HG02571 (cell line): ENCODE results near the gene DDX41.
A peak's percentile ranks its signal among the peaks of the same experiment; 100 is the strongest.
"Not testable (repeated sequence)": the region's sequence is repeated elsewhere in the genome, so short reads cannot be mapped to it uniquely, and the experiment has no call there.

ENCODE experiments used
- ATAC-seq: cut with Tn5 transposase; IDR thresholded peaks from one replicate; pipeline ENCODE4 v1.9.1; 2021; ENCODE audit warnings: mild to moderate bottlenecking, moderate library complexity; ENCODE audit not compliant: unreplicated experiment

Gene DDX41

DNA sequence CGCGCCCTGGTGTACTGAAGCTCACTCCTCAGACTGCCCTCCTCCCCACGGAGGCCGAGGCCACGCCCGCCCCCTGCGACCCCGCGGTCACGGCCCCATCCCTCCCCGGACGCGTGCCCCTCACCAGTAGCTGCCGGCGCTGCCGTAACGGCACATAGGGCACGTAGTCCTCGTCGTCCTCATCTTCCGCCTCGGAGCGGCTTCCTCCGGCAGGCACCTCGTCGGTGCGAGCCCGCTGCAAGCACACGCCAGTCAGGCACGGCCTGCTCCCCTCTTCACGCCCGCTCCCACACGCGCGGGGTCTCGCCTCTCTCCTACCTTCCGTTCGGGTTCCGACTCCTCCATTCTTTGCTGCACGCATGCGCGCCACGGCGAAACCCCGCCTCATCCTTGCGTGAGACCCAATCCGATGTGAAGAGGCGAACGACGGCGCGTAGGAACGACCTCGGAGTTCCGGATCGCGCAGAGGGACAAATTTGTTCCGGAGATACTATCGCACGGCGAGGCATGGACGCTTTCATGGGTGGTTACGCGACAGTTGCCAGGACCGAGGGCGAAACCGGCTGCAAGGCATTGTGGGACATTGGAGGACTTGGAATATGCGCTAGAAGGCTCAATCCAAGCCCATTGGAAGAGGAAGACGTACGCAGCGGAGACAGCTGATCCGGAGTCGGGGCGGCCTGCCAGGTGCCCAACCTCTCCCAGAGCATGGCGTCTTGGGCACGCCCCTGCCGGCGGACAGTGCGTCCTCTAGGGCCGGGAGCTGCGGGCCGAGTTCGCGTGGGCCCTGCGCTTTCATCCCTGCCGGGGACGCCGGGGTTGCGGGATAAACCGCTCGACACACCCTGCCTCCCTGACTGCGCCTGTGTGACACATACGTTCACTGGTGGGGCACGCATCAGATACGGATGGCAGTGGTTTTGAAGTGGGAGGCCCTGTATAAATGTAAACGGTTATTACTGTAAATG lies at the start of gene DDX41:
DDX41 (minus strand) TSS at position 361 of the 968 bp plus-strand sequence; CDS start at position 345, 16 bp downstream.
- ATAC-seq = peak; percentile 75

DNA sequence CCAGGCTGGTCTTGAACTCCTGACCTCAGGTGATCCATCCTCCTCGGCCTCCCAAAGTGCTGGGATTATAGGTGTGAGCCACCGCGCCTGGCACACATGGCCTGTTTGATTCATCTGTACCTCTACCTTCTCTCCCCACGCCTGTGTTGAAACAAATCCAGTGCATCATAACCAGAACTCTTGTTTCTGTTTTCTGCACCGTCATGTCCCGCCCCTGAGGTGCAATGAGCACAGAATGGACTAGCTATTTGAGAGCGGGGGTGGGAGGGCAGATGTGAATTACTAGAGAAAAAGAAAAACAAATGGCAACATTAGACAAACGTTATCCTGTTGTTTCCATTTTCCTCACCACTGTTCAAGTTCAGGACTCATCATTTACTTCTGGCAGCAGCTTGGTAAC lies 48.3 kb upstream of the DDX41 start:
- no peak for ATAC-seq

DNA sequence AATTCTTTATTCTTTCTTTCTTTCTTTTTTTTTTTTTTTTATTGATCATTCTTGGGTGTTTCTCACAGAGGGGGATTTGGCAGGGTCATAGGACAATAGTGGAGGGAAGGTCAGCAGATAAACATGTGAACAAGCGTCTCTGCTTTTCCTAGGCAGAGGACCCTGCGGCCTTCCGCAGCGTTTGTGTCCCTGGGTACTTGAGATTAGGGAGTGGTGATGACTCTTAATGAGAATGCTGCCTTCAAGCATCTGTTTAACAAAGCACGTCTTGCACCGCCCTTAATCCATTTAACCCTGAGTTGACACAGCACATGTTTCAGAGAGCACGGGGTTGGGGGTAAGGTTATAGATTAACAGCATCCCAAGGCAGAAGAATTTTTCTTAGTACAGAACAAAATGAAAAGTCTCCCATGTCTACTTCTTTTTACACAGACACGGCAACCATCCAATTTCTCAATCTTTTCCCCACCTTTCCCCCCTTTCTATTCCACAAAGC lies 42.7 kb upstream of the DDX41 start:
- not testable (repeated sequence) for ATAC-seq

DNA sequence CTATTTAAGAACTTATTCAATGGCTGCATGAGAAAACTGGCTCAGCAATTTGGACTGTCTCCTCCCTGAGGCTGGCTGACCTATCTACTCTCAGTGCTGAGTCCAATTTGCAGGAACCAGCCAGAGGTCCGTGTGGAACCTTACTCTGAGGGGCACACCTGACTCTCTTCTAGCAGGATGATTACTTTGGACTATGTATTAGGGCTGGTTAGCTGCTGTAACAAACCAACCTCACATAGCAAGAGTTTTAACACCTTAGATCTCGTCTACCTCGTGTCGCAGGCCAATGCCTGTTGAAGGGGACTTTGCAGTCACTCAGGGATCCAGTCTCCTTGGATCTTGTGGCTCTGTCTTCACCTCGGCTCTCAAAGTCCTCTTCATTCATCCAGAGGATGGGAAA lies 41.0 kb upstream of the DDX41 start:
- ATAC-seq = no peak

DNA sequence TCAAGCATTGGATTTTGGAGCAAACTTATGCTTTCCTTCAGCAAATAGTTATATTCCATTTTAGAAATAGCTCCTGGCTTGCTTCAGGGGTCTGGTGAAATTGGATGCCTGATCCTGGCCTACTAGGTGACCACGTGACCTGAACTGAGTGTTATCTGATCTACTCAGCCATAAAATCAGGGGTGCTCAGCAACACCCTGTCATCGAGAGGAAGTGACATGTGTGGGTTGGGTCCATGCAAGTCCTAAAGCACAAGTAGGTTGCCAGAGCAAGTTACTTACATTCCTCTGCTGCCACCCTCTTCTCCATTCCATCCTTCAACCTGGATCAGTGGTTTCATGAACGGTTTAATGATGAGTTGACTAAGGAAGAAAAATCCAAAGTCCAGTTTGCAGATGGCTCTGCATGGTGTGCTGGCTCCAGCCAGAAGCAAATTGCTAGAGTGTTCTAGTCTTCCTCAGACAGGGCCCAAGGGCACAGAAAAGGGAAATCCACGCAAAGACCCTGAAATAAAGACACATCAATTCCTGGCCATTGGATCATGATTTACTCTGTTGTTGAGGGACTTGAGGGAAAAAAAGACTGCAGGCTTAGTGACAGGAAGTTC lies 40.4 kb upstream of the DDX41 start:
- ATAC-seq = no peak

DNA sequence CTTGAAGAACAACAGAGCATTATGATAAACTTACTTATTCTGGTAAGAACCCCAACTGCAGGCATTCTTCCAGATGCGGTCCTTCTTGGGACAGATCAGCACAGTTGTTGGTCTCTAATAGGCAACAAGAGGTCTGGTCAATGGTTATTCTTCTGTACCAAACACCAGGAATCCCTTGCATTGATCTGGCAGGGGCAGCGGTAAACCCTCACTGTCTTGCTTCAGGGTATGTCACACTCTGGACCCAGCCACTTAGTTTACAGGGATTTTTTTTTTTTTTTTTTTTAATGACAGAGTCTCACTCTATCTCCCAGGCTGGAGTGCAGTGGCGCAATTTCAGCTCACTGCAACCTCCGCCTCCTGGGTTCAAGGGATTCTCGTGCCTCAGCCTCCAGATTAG lies 38.9 kb upstream of the DDX41 start:
- no peak for ATAC-seq

DNA sequence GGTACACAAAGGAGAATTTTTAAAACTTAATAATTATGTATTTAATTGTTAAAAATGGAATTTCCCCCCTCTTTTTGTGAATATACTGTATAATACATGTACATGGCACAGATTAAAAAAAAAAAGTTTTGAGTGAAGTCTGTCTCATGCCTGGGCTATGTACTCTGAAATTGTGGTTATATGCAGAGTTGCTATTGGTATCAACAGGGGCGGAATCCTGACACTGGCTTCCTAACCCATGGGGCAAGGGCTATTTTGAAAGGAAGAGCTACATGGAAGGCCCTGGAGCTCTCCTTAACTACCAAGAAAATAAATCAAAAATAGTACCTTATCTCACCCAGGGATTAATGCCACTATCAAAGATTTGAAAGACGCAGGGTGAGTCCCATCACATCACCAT lies 38.5 kb upstream of the DDX41 start:
- ATAC-seq = no peak

DNA sequence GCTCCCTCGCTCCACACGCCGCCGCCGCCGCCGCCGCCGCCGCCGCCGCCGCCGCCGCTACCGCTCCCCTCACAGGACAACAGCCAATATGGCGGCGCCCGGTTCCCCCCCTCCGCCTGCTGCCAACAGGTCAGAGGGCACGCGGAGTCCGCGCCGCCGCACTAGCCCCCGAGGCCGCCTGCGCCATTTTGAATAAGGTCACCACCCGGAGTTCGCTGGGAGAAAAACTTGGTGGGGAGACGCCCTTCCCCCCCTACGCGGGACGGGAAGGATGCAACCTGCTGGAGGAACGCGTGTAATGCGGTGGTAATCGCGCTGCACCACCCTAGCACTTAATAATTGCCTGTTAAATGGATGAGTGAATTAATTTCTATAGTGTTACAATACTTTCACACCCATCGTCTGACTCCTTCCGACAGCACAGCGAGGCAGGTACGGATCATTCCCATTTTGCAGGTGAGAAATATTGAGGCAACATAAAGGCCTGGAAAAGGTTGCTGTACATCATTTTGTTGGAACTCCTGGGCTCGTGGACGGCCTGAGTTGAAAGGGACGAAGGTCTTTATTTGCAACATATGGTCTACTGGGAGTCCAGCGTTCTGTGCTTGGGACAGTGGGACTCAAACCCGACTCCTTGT lies 37.8 kb upstream of the DDX41 start, which contains the start of gene FAM193B:
FAM193B (minus strand) TSS at position 90 of the 638 bp plus-strand sequence. CDS start 105 bp downstream, outside the sequence.
- peak; percentile 87 for ATAC-seq

DNA sequence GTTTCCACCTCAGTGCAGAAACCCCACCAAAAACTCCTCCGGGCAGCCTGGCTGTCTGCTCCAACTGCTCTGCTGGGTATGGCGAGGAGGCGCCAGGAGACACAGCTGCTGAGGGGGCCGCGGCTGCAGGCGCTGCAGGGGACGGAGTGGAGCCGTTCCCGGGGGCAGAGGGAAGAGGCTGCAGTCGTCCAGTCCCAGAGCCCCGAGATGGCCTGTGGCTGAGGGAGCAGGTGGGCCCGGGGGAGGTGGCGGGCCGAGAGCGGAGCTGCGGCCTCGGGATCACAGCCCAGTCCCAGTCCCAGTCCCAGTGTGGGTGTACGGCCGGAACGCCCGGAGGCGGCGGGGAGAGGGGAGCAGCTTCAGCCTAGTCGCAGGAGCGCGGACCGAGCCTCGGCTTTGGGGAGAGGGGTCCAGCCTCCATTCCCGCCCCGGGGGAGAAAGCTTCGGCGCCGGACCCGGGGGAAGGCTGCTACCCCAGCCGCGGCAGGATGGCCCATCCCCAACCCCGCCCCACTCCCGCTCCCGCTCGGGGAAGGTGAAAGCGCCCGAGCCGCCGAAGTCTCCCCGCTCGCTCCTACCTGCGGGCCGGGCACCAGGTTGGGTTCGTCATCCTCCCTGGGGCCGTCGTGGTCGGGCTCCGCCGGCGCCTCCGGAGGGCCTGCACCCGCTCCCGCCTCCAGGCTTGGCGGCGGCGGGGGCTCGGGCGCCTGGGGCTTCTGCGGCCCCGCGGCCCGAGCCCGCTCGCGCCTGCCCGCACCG lies 37.1 kb upstream of the DDX41 start:
- peak; percentile 30 for ATAC-seq

DNA sequence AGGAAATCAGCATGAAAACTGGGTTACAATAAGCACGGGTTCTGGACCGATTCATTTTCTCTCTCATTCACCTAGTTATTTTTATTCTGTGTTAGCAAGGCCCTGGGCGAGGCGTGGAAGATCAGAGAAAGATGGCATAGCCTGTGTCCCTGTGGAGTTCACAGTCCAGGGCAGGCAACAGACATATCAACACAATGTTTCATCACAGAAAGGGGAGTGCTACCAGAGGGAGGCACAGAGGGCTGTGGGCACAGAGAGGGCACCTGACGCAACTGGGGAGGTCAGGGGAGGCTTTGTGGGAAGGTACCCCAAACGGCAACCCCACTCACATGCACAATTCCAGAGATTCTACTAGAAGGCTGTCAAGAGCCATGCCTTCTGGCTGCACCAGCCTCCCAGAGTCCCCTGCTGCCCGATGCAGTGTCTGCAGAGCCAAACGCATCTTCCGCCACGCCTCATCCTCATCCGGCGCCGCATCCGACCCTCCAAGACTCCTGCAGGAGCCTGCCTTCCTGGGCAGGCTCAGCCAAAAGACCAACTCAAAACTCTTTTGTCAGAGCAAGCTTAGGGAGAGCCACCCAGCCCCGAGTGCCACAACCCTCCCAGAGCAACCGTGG lies 36.2 kb upstream of the DDX41 start:
- no peak for ATAC-seq

DNA sequence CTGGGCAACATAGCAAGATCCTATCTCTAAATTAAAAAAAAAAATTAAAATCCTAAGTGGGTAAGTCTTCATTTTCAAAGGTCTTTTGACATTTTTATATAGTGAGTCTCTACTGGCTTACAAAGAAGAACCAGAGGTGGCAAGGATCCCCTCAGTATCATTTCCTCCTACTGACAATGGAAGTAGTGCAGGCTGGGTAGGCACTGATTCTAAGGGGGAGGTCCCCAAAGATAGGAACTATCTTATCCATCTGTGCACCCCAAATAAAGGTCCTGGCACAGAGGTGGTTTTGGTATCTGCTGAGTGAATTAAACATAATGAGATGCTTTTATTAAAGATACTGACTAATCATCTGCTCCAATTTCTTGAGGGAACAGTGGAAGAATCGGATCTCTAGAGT lies 33.4 kb upstream of the DDX41 start:
- ATAC-seq = no peak

DNA sequence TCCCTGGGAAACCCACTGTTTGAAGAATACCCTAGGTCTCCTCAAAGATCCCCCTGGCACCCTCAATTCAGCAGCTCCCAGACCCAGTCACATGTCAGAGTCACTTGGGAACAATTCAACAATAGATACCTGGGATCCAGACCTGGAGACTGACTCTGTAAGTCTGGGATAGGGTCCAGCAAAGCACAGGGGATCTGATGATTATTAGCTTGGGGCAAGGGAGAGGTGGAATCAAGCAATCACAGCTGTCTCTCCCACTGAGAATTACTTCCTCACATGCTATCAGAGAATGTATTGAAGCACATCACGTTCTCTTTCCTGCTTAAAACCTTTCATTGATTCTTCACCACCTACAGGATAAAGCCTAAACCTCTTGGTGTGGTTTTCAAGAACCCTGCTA lies 31.7 kb upstream of the DDX41 start:
- ATAC-seq = no peak

DNA sequence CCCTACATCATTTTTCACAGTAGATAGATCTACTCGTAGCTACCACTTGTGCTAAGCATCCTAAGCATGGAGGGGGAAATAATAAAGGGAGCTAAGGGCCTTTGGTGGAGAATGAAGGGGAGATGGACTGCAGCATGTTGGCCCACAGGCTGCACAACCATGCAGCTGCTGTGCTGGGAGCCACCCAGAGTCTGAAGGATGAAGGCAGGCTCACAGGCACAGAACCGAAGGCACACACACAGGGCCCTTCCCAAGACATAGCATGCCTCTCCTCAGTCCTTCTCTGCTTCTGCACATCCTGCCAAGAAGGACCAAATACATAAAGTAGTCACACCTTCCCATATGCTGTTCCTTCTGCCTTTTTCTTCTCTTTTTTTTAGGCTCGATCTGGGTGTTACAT lies 31.0 kb upstream of the DDX41 start:
- ATAC-seq = no peak

DNA sequence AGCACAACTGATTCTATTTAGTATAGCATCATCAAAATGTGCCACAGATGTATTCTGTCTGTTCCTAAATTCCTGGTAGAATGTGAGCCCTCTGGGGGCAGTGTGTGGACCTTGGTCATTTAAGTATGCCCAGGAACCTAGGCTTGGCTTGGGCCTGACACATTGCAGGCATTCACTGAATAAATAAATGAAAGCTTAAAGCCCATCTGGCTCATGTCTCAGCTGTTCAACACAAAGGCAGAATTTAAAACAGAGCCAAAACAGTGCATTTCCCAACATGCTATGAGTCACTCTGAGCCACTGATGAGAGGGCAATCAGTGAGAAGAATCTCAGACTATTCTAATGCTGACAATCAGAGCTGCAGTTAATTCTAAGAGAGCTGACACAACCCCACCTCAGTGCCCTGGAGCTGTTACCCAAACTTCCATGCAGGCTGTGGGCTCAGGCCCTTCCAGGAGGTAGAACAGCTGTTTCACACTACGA lies 29.5 kb upstream of the DDX41 start:
- no peak for ATAC-seq

DNA sequence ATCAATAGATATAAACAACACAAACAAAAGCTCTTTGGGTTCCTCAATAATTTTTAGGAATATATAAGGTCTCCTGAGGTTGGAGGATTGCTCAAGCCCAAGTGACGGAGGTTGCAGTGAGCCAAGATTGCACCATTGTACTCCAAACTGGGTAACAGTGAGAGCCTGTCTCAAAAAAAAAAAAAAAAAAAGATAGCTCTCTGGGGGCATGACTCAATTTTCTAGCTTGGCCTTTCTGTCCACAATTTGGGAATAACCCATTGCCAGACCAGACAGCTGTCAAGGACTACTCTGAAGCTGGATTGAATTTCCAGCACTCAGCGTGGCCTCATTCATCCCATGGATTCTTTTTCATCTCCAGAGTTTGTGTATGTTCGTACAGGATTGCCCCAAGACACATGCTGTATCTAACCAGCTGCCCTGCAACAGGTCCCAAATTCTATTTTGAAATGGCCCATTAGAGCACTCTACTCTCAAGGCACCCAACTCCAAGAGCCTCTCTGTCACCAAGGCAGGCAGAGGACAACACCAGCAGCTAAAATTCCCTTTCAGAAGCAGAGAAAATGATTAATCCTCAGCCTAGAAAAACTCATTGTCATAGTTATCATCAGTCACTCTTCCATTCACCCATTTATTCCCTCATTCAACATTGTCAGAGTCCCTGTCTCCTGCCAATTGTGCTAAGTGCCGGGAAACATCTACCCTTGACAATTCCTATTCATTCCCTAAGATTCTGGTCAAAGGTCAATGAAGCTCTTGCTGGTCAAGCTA lies 28.9 kb upstream of the DDX41 start:
- no peak for ATAC-seq

DNA sequence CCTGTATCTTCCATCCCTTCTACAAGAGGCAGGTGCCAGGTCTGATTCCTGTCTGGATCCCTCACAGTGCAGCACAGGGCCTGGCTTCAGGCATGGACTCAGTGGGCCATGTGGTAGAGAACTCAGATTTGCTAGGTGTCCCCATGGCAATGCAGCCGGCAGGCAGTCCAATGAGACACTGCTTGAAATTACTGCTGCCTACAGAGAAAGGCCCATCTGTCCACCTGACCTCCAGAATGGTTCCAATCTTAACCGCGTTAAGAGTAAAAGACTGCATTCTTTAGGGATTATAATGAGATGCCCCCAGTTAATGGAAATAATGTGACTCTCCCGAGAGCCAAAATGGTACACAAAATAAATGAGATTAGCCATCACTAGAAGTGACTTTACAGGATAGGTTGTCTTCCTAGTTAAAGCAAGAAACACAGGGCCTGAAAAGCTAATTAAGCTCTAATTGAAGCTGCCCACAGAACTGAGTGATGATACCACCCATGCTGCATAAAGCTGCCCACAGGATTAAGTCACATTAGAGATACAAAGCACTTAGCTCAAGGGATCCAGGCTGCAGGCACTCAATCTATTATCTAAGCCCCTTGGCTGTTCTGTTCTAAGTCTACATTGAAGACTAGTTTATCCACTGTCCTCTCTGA lies 26.2 kb upstream of the DDX41 start:
- no peak for ATAC-seq

DNA sequence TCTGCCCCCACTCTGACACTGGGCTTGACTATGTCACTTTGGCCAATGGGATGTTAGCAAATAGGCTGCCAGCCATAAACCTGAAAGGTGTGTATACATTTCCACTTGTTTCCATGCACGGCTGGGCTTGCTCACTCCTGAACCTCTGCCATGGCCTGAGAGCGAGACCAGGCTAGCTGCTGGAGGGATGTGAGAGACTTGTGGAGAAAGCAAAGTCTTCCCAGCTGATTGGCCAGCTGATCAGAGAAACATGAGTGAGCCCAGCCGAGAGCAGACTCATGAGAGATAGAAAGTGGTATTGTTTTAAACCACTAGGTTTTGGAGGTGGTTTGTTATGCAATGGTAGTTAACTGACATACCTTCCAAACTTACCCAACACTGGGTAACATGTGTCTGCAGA lies 23.7 kb upstream of the DDX41 start:
- ATAC-seq = no peak

DNA sequence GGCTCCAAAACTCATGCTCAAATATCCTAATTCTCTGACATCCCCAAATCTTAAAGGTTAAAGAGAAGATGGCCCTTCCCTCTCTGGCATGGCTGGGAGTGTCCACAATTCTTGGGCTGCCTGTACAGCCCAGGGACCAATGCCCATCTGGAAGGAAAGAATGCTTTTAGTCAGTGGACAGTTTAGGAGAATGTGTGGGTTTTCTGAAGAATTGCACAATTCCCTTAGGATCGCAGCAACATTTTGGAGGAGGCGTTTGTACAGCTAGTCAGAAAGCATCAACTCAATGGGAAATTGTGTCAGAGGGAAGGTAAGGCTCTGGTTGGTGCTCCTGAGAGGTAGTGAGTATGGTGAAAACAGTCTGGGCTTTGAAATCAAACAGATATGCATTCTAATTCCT lies 22.6 kb upstream of the DDX41 start:
- no peak for ATAC-seq

DNA sequence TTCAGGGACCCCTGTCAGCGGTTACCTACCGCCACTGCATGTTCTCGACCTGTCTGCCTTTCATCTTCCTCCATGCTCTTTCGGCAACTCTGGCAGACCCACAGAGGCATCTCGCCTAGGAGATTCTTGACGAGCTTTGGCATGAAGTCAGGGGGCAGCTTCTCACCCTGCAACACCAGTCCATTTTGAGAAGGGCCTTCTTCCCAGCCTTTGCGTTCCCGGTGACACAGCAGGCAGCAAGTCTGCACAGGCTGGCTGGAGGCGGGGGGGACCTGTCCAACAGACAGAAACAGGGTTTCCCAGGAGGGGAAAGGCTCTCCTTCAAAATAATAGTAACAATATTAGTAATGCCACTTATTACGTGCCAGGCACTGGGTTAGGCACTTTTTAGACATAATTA lies 22.1 kb upstream of the DDX41 start:
- ATAC-seq = no peak
